Tibial nerve (tissue), 4 donors: ENCODE data around the gene PHLPP1. TPM values are rescaled to one million over a fixed set of nuclear protein-coding genes. Genes with fewer than 3 reads are reported as not detected.

Experiments used
- DNase-seq, 2 donors: peaks; one replicate each; pipeline ENCODE4 v3.0.0-alpha.2; 2019; ENCODE audit warnings: low spot score in 2 of 2
- H3K27ac ChIP-seq, 4 donors: fragments of 200-600 bp; sonication (generic) in 3 of 4; one replicate each; pipeline ENCODE4 v1.5.1; 2017 to 2019; ENCODE audit warnings: mild to moderate bottlenecking in 1 of 4
- H3K27me3 ChIP-seq, 2 donors: fragments of 200-600 bp; sonication (generic) in 1 of 2; one replicate each; pipeline versions ENCODE4 v1.5.1 to v1.6.0; 2017 to 2019
- H3K36me3 ChIP-seq, 3 donors: fragments of 200-600 bp; sonication (generic); one replicate each; pipeline ENCODE4 v1.5.1; 2018 to 2019
- H3K4me1 ChIP-seq, 4 donors: fragments of 200-600 bp; sonication (generic) in 3 of 4; one replicate each; pipeline ENCODE4 v1.5.1; 2017 to 2019
- H3K4me3 ChIP-seq, 4 donors: fragments of 200-600 bp; sonication (generic) in 3 of 4; one replicate each; pipeline ENCODE4 v1.5.1; 2017 to 2019; ENCODE audit warnings: mild to moderate bottlenecking in 1 of 4, moderate library complexity in 1 of 4
- H3K9me3 ChIP-seq, 4 donors: fragments of 200-600 bp; sonication (generic) in 3 of 4; one replicate each; pipeline ENCODE4 v1.5.1; 2017 to 2019
- EP300 ChIP-seq, 2 donors: sonication (generic); formaldehyde crosslinking; IDR thresholded peaks; one replicate each; pipeline ENCODE4 v1.6.1; 2017; ENCODE audit warnings: antibody characterized with exemption in 2 of 2, mild to moderate bottlenecking in 1 of 2
- POLR2A ChIP-seq, 2 donors: fragments of 450-650 bp; IDR thresholded peaks; one replicate each; pipeline ENCODE4 v1.6.1; 2017; ENCODE audit warnings: antibody characterized with exemption in 2 of 2, mild to moderate bottlenecking in 2 of 2, moderate library complexity in 2 of 2
- WGBS, 2 donors: methylation state at CpG; one replicate each; pipeline ENCODE4 v1.1.5; 2018; 5-methylcytosine and 5-hydroxymethylcytosine counted together
- small RNA-seq: library from RNA; depleted of rRNA; stranded (forward); fragments of <200 nt; gene quantifications from one replicate; pipeline ENCODE3, GENCODE V24; 2016
- total RNA-seq, 4 donors: library from RNA; depleted of rRNA; stranded (reverse); fragments of >200 nt; gene quantifications; one replicate each; pipeline ENCODE4 v1.1.0, GENCODE V29; 2016
- TF ChIP-seq, protein P1 (sequence below), 5 experiments: fragments of 200-600 bp in 3 of 5; fragments of 450-650 bp in 2 of 5; sonication (generic) in 3 of 5; IDR thresholded peaks; one replicate each; pipeline ENCODE4 v1.5.1; 2016 to 2019; ENCODE audit warnings: antibody characterized with exemption in 5 of 5, mild to moderate bottlenecking in 3 of 5, moderate library complexity in 2 of 5

Gene PHLPP1
- total RNA-seq, 4 donors from 2014 or later: 11.4 to 16.1 (median 14.5) TPM

DNA sequence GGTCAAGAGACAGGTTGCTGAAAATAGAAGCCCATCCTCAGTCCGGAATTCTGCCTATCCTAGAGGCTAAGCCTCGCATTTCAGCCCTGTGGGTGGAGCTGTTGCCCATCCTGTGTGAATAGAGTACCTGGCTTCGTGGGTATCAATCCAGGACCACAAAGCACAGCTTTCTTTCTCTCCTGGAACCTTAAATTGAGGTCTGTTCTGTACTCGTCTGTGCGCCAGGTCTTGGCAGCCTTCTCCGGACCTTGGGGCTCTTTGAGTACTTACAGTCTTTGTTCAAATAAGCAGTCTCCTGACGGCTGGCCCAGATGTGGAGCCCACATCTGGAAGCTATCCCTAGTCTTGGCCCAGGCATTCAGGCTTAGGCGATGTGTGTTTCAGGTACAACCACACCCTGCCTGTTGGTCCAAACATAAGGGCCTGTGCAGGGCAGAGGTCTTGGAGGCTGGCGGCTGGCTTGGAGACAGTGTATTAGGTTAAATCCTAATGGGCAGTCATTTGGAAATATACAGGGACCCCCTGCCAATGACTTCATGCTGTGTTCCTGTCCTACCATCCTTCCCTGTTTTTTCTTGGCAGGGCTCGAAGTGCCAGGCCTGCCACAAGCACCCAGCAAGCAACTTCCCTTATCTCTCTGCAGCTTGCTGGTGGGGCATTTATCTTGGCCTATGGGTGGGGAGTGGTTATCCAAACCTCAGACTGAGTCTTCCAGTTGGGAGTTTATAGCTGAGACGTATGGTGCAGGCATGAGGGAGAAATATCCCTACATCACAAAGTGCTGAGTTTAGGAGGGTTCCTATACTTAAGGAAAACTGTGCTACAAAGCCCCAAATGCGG, 310.1 kb downstream of the PHLPP1 start:
- no peak for TF ChIP-seq EP300 (IDR thresholded peaks at IDR 0.05)
- TF ChIP-seq, protein P1, sequence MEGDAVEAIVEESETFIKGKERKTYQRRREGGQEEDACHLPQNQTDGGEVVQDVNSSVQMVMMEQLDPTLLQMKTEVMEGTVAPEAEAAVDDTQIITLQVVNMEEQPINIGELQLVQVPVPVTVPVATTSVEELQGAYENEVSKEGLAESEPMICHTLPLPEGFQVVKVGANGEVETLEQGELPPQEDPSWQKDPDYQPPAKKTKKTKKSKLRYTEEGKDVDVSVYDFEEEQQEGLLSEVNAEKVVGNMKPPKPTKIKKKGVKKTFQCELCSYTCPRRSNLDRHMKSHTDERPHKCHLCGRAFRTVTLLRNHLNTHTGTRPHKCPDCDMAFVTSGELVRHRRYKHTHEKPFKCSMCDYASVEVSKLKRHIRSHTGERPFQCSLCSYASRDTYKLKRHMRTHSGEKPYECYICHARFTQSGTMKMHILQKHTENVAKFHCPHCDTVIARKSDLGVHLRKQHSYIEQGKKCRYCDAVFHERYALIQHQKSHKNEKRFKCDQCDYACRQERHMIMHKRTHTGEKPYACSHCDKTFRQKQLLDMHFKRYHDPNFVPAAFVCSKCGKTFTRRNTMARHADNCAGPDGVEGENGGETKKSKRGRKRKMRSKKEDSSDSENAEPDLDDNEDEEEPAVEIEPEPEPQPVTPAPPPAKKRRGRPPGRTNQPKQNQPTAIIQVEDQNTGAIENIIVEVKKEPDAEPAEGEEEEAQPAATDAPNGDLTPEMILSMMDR (IDR thresholded peaks at IDR 0.05): peak in 3 of 5 experiments; percentile 16 to 35 (median 21)
- H3K4me1 ChIP-seq: no peaks in the 10 kb centered on the region
- H3K9me3 ChIP-seq: no peaks in the 10 kb centered on the region
- H3K4me3 ChIP-seq: no peak overlapping the region
- WGBS, 2 donors: 54 to 66% methylated on average over 12 of the region's 12 CpGs
- H3K27ac ChIP-seq: no peak overlapping the region
- DNase-seq: no peak
- H3K27me3 ChIP-seq: no peaks in the 10 kb centered on the region
- H3K36me3 ChIP-seq: no peaks in the 10 kb centered on the region

DNA sequence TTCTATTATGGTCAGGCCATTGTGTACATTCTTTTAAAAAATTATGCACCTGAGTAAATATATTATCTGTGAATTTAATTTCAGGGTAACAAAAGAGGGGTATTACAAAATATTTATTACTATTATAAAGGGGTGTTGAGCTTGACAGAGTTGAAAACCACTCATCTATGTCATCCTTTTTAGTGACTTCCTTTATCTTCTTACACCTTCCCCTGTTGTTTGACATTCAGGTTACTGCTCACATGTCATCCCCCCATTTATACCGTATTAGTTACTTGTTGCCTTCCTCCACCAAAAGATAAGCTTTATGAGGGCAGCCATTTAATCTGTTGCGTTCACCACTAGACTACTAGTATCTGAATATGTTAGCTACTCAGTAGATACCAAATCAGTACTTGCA, 313.0 kb downstream of the PHLPP1 start:
- WGBS, 2 donors: 90 to 92% methylated on average over 2 of the region's 2 CpGs
- Histone ChIP-seq H3K4me1 (no peaks in the 10 kb centered on the region), H3K4me3 (no peak overlapping the region), H3K27me3 (no peaks in the 10 kb centered on the region), H3K36me3 (no peaks in the 10 kb centered on the region), H3K9me3 (no peaks in the 10 kb centered on the region), H3K27ac (no peak overlapping the region)
- TF ChIP-seq POLR2A (IDR thresholded peaks at IDR 0.05) (no peak), EP300 (IDR thresholded peaks at IDR 0.05) (no peak)
- TF ChIP-seq, protein P1 (IDR thresholded peaks at IDR 0.05): no peak
- DNase-seq: no peak

Small RNA genes lying within 50 kb of the gene (small RNA-seq; reads per million reads assigned to genes)
- not detected for gene RNU6-142P

Other genes with a start within 250 kb of the PHLPP1 start
- 10 to 100 TPM; 32.4 to 49.4 (median 38.4) TPM for gene ZCCHC2, start 192.5 kb upstream of the PHLPP1 start, total RNA-seq